Small intestine (tissue), 7 donors: ENCODE results near the gene CIT. TPM values are rescaled to one million over a fixed set of nuclear protein-coding genes. Genes with fewer than 3 reads are reported as not detected.
"Not testable (repeated sequence)": the region's sequence is repeated elsewhere in the genome, so short reads cannot be mapped to it uniquely, and the experiment has no call there.

ENCODE experiments used
- DNase-seq, 2 donors: peaks; one replicate each; pipeline versions ENCODE4 v3.0.0 to v3.0.0-alpha.2; 2013
- FAIRE-seq: peaks from 2 replicates; lab custom pipeline; 2012; peaks lifted over from hg19 to GRCh38; lab: Jason Lieb, UNC
- H3K27ac ChIP-seq, 3 donors: one replicate each; pipeline ENCODE4 v1.5.1; 2013; ENCODE audit warnings: low read length in 2 of 3, mild to moderate bottlenecking in 2 of 3, control low read depth in 1 of 3, inconsistent platforms in 1 of 3, low read depth in 1 of 3, moderate library complexity in 1 of 3
- H3K27me3 ChIP-seq, 3 donors: one replicate each; pipeline ENCODE4 v1.6.1; 2013; ENCODE audit warnings: low read length in 3 of 3, inconsistent platforms in 1 of 3; ENCODE audit not compliant: control insufficient read depth in 3 of 3, insufficient read depth in 3 of 3
- H3K36me3 ChIP-seq, 3 donors: one replicate each; pipeline ENCODE4 v1.6.1; 2013; ENCODE audit warnings: low read length in 3 of 3, inconsistent platforms in 1 of 3, low read depth in 1 of 3, mild to moderate bottlenecking in 1 of 3, moderate library complexity in 1 of 3; ENCODE audit not compliant: control insufficient read depth in 3 of 3, insufficient read depth in 2 of 3
- H3K4me1 ChIP-seq, 3 donors: one replicate each; pipeline ENCODE4 v1.6.1; 2013; ENCODE audit warnings: low read length in 2 of 3, inconsistent platforms in 1 of 3, low read depth in 1 of 3, mild to moderate bottlenecking in 1 of 3, moderate library complexity in 1 of 3; ENCODE audit not compliant: control insufficient read depth in 3 of 3, insufficient read depth in 2 of 3
- H3K4me3 ChIP-seq, 3 donors: one replicate each; pipeline ENCODE4 v1.5.1; 2013; ENCODE audit warnings: low read length in 3 of 3, control low read depth in 1 of 3, inconsistent platforms in 1 of 3, low read depth in 1 of 3, mild to moderate bottlenecking in 1 of 3, moderate library complexity in 1 of 3
- H3K9me3 ChIP-seq, 2 donors: one replicate each; pipeline ENCODE4 v1.6.1; 2013; ENCODE audit warnings: low read depth in 1 of 2, low read length in 1 of 2; ENCODE audit not compliant: control insufficient read depth in 2 of 2, insufficient read depth in 1 of 2
- WGBS, 3 donors: extraction: QIAGEN DNeasy Blood & Tissue Kit; methylation state at CpG; one replicate each; pipeline ENCODE4 v1.1.7; 2013; 5-methylcytosine and 5-hydroxymethylcytosine counted together
- polyA plus RNA-seq, 4 donors: library from polyadenylated mRNA; stranded (reverse) in 3 of 4; unstranded in 1 of 4; fragments of 200-250 nt in 3 of 4; fragments of 120-200 nt in 1 of 4; gene quantifications; one replicate each; pipeline versions ENCODE4 v1.2.1 to v1.2.3, GENCODE V29; 2013
- donor health status: healthy with polysubstance abuse.
- donor health status: control.
- donor health status: control.
- donor health status: Bipolar disorder and iron deficiency.
- donor health status: healthy.

Gene CIT
- polyA plus RNA-seq, 4 donors, result 0.22 to 6.5 (median 4.6) TPM

GRCh38 chr12:119711693-119712092 lies 165.4 kb downstream of the CIT start:
- no peak for DNase-seq
- 96 to 98% (median 98%) methylated on average over 4 of the region's 4 CpGs for WGBS, 3 donors
- Histone ChIP-seq H3K27me3 (no peaks in the 10 kb centered on the region), H3K27ac (no peak overlapping the region), H3K4me1 (peaks cover 2 to 8% (median 2%) of the 10 kb centered on the region in 3 donors), H3K36me3 (peaks cover 0 to 29% (median 0%) of the 10 kb centered on the region in 3 donors), H3K9me3 (no peaks in the 10 kb centered on the region), H3K4me3 (no peak overlapping the region)
- no peak for FAIRE-seq

- DNase-seq (no peak), FAIRE-seq (no peak)
- no peaks in the 10 kb centered on the region for H3K9me3 ChIP-seq
- whole genome bisulfite sequencing, 3 donors, result 89 to 93% (median 91%) methylated on average over 15 of the region's 15 CpGs
- peaks cover 0 to 29% (median 0%) of the 10 kb centered on the region in 3 donors for H3K36me3 ChIP-seq
- H3K4me3 ChIP-seq, result no peak overlapping the region
- H3K4me1 ChIP-seq, result peaks cover 0 to 2% (median 2%) of the 10 kb centered on the region in 3 donors
- H3K27me3 ChIP-seq, result no peaks in the 10 kb centered on the region
- H3K27ac ChIP-seq, result no peak overlapping the region
These were observed 166.1 kb downstream of the CIT start for GRCh38 chr12:119710965-119711551.

GRCh38 chr12:119710374-119710964 lies 166.7 kb downstream of the CIT start:
- FAIRE-seq (no peak), DNase-seq (no peak)
- Histone ChIP-seq H3K4me3 (no peak overlapping the region), H3K36me3 (peaks cover 0 to 29% (median 0%) of the 10 kb centered on the region in 3 donors), H3K4me1 (peaks cover 0 to 2% (median 0%) of the 10 kb centered on the region in 3 donors), H3K27ac (no peak overlapping the region), H3K9me3 (no peaks in the 10 kb centered on the region), H3K27me3 (no peaks in the 10 kb centered on the region)
- 89 to 95% (median 93%) methylated on average over 11 of the region's 11 CpGs for WGBS, 3 donors

GRCh38 chr12:119706427-119706826 lies 170.7 kb downstream of the CIT start:
- not testable (repeated sequence) for H3K9me3 ChIP-seq, FAIRE-seq, H3K27me3 ChIP-seq, H3K4me3 ChIP-seq, H3K27ac ChIP-seq, H3K4me1 ChIP-seq, DNase-seq
- peaks cover 0 to 16% (median 0%) of the 10 kb centered on the region in 3 donors for H3K36me3 ChIP-seq
- 90 to 100% (median 100%) methylated on average over 1 of the region's 1 CpG for WGBS, 3 donors

- H3K27me3 ChIP-seq, result no peaks in the 10 kb centered on the region
- H3K4me3 ChIP-seq, result no peak overlapping the region
- DNase-seq, result no peak
- H3K36me3 ChIP-seq, result peaks cover 0 to 17% (median 0%) of the 10 kb centered on the region in 3 donors
- no peaks in the 10 kb centered on the region for H3K9me3 ChIP-seq
- FAIRE-seq, result no peak
- WGBS, 3 donors, result 88 to 94% (median 94%) methylated on average over 7 of the region's 7 CpGs
- no peaks in the 10 kb centered on the region for H3K4me1 ChIP-seq
- no peak overlapping the region for H3K27ac ChIP-seq
These were observed 171.9 kb downstream of the CIT start for GRCh38 chr12:119705182-119705581.

- Histone ChIP-seq H3K27ac (no peak overlapping the region), H3K36me3 (peaks cover 0 to 18% (median 4%) of the 10 kb centered on the region in 3 donors), H3K4me3 (no peak overlapping the region), H3K9me3 (no peaks in the 10 kb centered on the region), H3K4me1 (no peaks in the 10 kb centered on the region), H3K27me3 (no peaks in the 10 kb centered on the region)
- no peak for FAIRE-seq
- DNase-seq, result no peak
- 91 to 97% (median 95%) methylated on average over 16 of the region's 16 CpGs for WGBS, 3 donors
These were observed 172.9 kb downstream of the CIT start for GRCh38 chr12:119704065-119704747.

- no peaks in the 10 kb centered on the region for H3K9me3 ChIP-seq
- no peaks in the 10 kb centered on the region for H3K4me1 ChIP-seq
- WGBS, 3 donors, result 96 to 98% (median 97%) methylated on average over 6 of the region's 6 CpGs
- DNase-seq (no peak), FAIRE-seq (no peak)
- no peaks in the 10 kb centered on the region for H3K27me3 ChIP-seq
- peaks cover 0 to 26% (median 4%) of the 10 kb centered on the region in 3 donors for H3K36me3 ChIP-seq
- no peak overlapping the region for H3K4me3 ChIP-seq
- no peak overlapping the region for H3K27ac ChIP-seq
These were observed 177.0 kb downstream of the CIT start for GRCh38 chr12:119700078-119700477.

- Histone ChIP-seq H3K9me3 (no peaks in the 10 kb centered on the region), H3K36me3 (peaks cover 0 to 24% (median 4%) of the 10 kb centered on the region in 3 donors), H3K27ac (no peak overlapping the region), H3K4me3 (no peak overlapping the region), H3K4me1 (peaks cover 0 to 7% (median 0%) of the 10 kb centered on the region in 3 donors), H3K27me3 (no peaks in the 10 kb centered on the region)
- 97 to 98% (median 98%) methylated on average over 11 of the region's 11 CpGs for WGBS, 3 donors
- FAIRE-seq (no peak), DNase-seq (no peak)
These were observed 177.8 kb downstream of the CIT start for GRCh38 chr12:119699199-119699760.
